OCI-LY1 (cell line): ENCODE results near the gene RNASEH1.

ENCODE experiments used
- H2AFZ ChIP-seq: fragments of 200-600 bp; sonication (generic), shearing (Covaris generic); 2 replicates; pipeline ENCODE4 v1.6.0; 2014; ENCODE audit warnings: antibody characterized with exemption, mild to moderate bottlenecking, low read length
- H3F3A ChIP-seq: fragments of 200-600 bp; sonication (generic), shearing (Covaris generic); 2 replicates; pipeline ENCODE4 v1.6.0; 2014; ENCODE audit warnings: mild to moderate bottlenecking, antibody characterized with exemption, low read length, moderate library complexity; ENCODE audit not compliant: insufficient read depth
- H3K27ac ChIP-seq: fragments of 200-600 bp; sonication (generic); 2 replicates; pipeline ENCODE4 v1.5.1; 2014; ENCODE audit warnings: low read length, mixed run types, mild to moderate bottlenecking, low read depth; ENCODE audit not compliant: poor library complexity, severe bottlenecking
- H3K27me3 ChIP-seq: fragments of 200-600 bp; sonication (generic); 2 replicates; pipeline ENCODE4 v1.6.0; 2014; ENCODE audit warnings: antibody characterized with exemption, mild to moderate bottlenecking, low read length, moderate library complexity; ENCODE audit not compliant: insufficient read depth
- H3K36me3 ChIP-seq: fragments of 200-600 bp; sonication (generic); 2 replicates; pipeline ENCODE4 v1.6.1; 2014; ENCODE audit warnings: mild to moderate bottlenecking, antibody characterized with exemption, low read length, moderate library complexity, mixed read lengths; ENCODE audit not compliant: insufficient read depth
- H3K4me1 ChIP-seq: fragments of 200-600 bp; sonication (generic); 2 replicates; pipeline ENCODE4 v1.5.1; 2014; ENCODE audit warnings: mild to moderate bottlenecking, low read length, moderate library complexity; ENCODE audit not compliant: insufficient read depth, severe bottlenecking
- H3K4me2 ChIP-seq: fragments of 200-600 bp; sonication (generic), shearing (Covaris generic); 2 replicates; pipeline ENCODE4 v1.6.1; 2014; ENCODE audit warnings: low read length
- H3K4me3 ChIP-seq: fragments of 200-600 bp; sonication (generic); 2 replicates; pipeline ENCODE4 v1.5.1; 2014; ENCODE audit warnings: low read length, low read depth, mild to moderate bottlenecking, mixed read lengths; ENCODE audit not compliant: poor library complexity, severe bottlenecking
- H3K79me2 ChIP-seq: fragments of 200-600 bp; shearing (Covaris generic); 2 replicates; pipeline ENCODE4 v1.6.1; 2016; ENCODE audit warnings: mixed run types, low read length, mixed read lengths; ENCODE audit not compliant: insufficient read depth
- H3K9ac ChIP-seq: fragments of 200-600 bp; sonication (generic), shearing (Covaris generic); 2 replicates; pipeline ENCODE4 v1.6.1; 2014; ENCODE audit warnings: mild to moderate bottlenecking, low read length, mixed read lengths
- H3K9me2 ChIP-seq: fragments of 200-600 bp; sonication (generic), shearing (Covaris generic); 2 replicates; pipeline ENCODE4 v1.6.1; 2014; ENCODE audit warnings: low read depth, mild to moderate bottlenecking, low read length, mixed read lengths
- H3K9me3 ChIP-seq: fragments of 200-600 bp; shearing (Covaris generic); 2 replicates; pipeline ENCODE4 v1.6.1; 2014; ENCODE audit warnings: low read length, mixed read lengths
- H4K20me1 ChIP-seq: fragments of 200-600 bp; sonication (generic), shearing (Covaris generic); 2 replicates; pipeline ENCODE4 v1.6.0; 2016; ENCODE audit warnings: mild to moderate bottlenecking, low read length; ENCODE audit not compliant: insufficient read depth
- CTCF ChIP-seq: fragments of 200-600 bp; sonication (generic), shearing (Covaris generic); IDR thresholded peaks from 2 replicates; pipeline ENCODE4 v1.5.1; 2017; ENCODE audit warnings: mild to moderate bottlenecking, antibody characterized with exemption, low read length, moderate library complexity, mixed read lengths
- EZH2 ChIP-seq: fragments of 200-600 bp; sonication (generic), shearing (Covaris generic); IDR thresholded peaks from 2 replicates; pipeline ENCODE4 v1.8.0; 2017; ENCODE audit warnings: borderline replicate concordance, mixed run types, mild to moderate bottlenecking, antibody characterized with exemption, low read length, moderate library complexity, mixed read lengths

Gene RNASEH1

GRCh38 chr2:3527886-3528785 is 30.0 kb downstream of the RNASEH1 start:
- no peaks in the 10 kb centered on the region for H4K20me1 ChIP-seq
- no peaks in the 10 kb centered on the region for H3K9me2 ChIP-seq
- H3K4me2 ChIP-seq, result no peak overlapping the region
- H3K9me3 ChIP-seq, result no peaks in the 10 kb centered on the region
- H3K27ac ChIP-seq, result no peak overlapping the region
- H3K4me1 ChIP-seq, result peaks cover 7% of the 10 kb centered on the region
- peaks cover 5% of the 10 kb centered on the region; the same call in 1 of the 2 replicates for H3K36me3 ChIP-seq
- no peak overlapping the region for H2AFZ ChIP-seq
- no peaks in the 10 kb centered on the region for H3F3A ChIP-seq
- H3K79me2 ChIP-seq, result no peaks in the 10 kb centered on the region
- no peak overlapping the region for H3K4me3 ChIP-seq
- H3K27me3 ChIP-seq, result no peaks in the 10 kb centered on the region
- TF ChIP-seq EZH2 (no peak), CTCF (no peak)
- H3K9ac ChIP-seq, result no peak overlapping the region

GRCh38 chr2:3526871-3527270 is 31.3 kb downstream of the RNASEH1 start:
- Histone ChIP-seq H3F3A (no peaks in the 10 kb centered on the region), H3K4me2 (no peak overlapping the region), H3K79me2 (no peaks in the 10 kb centered on the region), H4K20me1 (no peaks in the 10 kb centered on the region), H3K9me3 (no peaks in the 10 kb centered on the region), H3K4me1 (no peaks in the 10 kb centered on the region), H3K4me3 (no peak overlapping the region), H3K9me2 (no peaks in the 10 kb centered on the region), H3K27me3 (no peaks in the 10 kb centered on the region), H3K9ac (no peak overlapping the region), H3K27ac (no peak overlapping the region), H2AFZ (no peak overlapping the region), H3K36me3 (0 out of 2 replicates have a peak, but pooled peaks cover 2% of the 10 kb centered on the region)
- TF ChIP-seq EZH2, result no peak
- no peak for TF ChIP-seq CTCF

GRCh38 chr2:3523551-3524041 is 34.5 kb downstream of the RNASEH1 start:
- Histone ChIP-seq H3F3A (no peaks in the 10 kb centered on the region), H3K27me3 (no peaks in the 10 kb centered on the region), H3K4me2 (no peak overlapping the region), H2AFZ (no peak overlapping the region), H3K9me3 (no peaks in the 10 kb centered on the region), H3K36me3 (peaks cover 6% of the 10 kb centered on the region; the same call in 1 of the 2 replicates), H4K20me1 (no peaks in the 10 kb centered on the region), H3K79me2 (no peaks in the 10 kb centered on the region), H3K4me1 (peaks cover 23% of the 10 kb centered on the region), H3K9ac (no peak overlapping the region), H3K27ac (no peak overlapping the region), H3K4me3 (no peak overlapping the region), H3K9me2 (no peaks in the 10 kb centered on the region)
- no peak for TF ChIP-seq CTCF
- TF ChIP-seq EZH2, result no peak
